Stimulated activated CD8-positive, alpha-beta memory T cell treated with anti-CD3 and anti-CD28 coated beads, Interleukin-12 subunit alpha, Interleukin-12 subunit beta, amount 100 ng/mL, for 24 hours (primary cell): ENCODE measurements around the gene FBXW12.

Source experiments
- DNase-seq: peaks from one replicate; pipeline ENCODE4 v3.0.0-alpha.2; 2020; ENCODE audit errors: extremely low read depth

FBXW12 gene

DNA sequence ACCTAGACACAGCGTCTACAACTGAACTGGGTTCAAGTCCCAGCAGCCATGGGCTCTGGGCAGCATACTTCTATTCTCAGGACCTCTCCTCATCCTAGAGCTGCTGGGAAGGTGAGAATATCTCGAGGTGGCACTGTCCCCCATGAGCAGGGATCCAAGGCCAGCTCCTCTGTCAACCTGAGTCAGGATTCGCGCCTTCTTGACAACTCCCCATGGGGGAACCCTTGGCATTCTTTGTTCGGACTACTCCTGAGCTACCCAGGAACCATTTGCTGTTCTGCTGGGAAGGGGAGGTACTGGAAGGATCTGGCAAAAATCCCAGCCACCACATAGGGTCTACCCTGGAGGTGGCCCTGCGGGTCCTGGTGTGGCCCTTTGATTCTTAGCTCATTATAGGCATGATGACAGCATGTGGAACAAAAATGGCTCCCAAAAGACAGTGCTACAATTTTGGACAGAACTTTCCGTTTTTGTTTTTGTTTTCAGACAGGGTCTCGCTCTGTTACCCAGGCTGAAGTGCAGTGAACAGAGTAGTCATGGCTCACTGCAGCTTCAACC, 35.6 kb downstream of the FBXW12 start:
- DNase-seq = no peak

DNA sequence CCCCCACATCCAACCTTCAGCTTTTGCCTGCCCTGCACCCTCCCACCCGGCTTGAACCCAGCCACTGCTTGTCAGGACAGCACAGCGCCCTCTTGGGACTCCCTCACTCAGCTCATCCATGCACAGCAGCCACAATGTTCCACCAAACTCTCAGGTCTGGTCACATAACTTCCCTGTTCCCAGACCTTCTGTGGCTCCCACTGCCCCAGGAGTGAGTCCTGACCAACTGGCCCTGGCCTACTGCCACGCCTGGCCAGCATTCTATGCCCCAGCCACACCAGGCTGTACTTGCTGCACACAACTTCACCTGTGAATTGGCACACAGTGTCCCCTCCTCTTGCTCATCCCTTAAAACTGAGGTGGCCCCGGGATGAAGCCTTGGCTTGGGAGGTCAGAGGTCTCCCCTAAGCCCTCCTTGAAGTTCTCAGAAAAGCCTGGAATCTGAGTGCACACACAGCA, 36.8 kb downstream of the FBXW12 start:
- no peak for DNase-seq

DNA sequence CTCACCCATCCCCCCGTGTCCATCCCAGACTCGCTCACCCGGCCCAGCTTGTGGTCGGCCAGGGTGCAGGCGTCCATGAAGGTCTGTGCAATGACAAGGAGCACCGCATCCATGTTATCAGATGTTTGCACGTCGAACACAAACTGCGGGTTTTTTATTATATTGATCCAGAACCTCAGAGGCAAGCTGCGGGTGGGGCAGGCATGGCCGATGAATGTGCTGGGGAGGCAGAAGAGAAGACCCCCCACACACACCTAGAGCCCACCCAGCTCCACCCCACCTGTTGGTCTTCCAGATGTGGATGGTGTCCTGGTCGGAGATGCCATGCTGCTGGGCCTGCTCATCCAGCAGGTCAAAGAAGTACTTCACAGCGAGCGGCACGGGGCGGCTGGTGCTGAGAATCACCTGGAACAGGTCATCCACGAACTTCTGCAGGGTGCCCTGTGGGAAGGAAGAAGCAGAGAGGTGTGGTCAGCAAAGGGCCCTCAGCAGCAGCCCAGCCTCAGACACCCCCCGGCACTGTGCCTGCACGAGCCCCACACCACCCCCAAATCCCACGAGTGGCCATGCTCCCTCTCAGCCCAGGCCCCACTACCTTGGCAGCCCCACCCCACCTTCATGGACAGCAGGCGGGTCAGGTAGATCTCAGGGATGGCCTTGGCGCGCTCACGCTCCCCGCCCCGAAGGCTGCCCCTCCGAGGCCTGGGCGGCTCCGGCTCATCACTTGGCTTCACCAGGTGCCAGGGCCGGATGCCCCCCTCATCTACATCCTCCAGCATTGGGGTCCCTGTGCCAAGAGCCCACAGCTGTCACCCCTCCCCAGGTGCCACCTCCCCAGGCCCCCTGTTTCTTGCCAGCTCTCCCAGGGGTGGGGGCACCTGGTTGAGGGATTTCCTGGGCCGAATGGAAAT, 37.5 kb downstream of the FBXW12 start:
- no peak for DNase-seq

DNA sequence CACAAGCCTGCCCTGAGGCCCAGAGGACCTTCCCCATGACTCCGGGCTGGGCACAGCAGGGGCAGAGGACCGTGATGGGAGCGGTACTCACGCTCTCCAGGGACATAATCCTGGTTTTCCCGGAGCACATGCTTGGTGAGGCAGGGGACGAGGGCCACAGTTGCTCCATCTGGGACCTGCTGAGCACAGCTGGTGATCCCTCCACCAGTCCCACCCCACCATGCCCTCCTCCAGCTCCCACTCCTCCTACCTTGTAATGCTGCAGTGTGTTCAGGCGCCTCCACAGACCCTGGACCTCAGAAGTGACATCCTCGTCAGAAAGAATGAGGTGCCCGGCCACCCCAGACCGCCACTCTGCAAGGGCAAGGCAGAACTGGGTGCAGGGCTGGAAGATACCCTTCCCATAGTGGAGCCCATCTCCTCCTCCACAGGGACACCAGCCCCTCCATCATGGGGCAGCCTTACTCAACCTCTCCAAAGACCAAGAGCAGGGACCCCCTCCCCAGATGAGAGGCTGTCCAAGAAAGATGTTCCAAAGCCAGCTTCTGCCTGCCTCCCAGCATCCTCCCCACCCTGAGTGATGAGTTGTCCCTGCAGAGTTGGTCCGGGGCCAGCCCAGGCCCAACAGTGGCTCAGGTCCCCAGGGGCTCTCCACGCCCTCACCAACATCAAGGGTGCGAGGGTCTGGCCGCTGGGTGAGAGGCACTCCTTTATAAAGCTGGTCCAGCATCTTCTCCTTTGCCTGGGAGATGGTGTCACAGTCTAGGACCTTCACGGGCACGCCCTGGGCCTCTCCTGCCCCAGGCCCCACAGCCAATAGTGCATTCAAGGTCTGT, 38.4 kb downstream of the FBXW12 start:
- no peak for DNase-seq

DNA sequence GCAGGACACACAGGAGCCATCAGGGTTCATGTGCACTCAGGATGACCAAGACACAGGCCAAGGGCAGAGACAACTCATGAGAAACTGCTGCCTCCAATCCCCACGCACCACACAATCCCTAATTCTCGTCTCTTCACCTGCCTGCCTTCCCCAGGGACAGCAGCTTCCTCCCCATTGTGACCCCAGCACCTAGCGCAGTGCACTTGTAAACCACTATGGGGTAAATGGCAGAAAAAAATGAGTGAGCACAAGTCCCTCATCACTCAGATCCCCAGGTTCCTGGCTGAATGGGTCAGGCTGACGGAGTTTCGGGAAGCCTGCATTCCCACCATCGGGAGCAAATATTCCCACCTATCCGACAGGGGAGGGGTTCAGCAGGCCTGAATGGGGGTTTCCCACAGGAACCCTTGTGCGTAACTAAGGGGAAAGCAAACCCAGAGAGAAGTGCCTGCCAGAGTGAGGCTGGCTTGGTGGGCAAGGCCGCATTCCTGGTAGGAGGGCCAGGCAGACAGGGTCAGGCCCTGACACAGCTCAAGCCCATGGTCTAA, 39.1 kb downstream of the FBXW12 start:
- DNase-seq = no peak

DNA sequence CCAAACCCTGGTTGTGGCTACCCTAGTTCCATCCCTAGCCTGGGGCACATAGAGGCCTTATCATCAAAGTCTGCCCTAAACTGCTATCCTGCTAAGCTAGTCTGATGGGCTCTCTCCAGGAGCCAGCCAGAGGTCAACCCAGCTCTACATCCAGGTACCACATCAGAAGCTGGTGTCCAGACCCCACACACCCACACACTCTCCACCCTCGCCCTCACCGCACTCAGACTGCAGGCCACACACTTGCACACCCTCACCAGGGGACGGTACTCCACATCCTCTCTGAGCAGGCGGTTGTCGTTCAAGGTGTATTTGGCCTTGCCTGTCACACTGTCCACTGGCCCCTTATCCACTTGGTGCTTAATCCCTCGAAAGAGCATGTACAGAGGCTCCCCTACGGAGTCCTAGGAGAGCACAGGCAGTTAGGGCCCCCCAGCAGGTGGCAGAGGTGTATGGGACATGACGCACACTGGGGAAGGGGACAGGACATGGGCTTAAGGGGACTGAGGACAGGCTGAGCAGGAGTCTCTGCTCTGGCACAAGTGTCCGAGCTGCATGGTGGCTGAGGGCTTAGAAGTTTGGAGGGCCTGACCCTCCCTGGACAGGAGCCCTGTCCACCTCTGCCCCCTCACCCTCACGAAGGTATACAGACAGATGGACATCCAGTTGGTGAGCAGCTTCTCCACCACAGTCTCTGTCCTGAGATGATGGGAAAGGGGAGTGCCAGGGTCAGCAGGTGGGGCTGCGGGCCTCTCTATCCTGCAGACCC, 39.8 kb downstream of the FBXW12 start:
- DNase-seq = no peak

DNA sequence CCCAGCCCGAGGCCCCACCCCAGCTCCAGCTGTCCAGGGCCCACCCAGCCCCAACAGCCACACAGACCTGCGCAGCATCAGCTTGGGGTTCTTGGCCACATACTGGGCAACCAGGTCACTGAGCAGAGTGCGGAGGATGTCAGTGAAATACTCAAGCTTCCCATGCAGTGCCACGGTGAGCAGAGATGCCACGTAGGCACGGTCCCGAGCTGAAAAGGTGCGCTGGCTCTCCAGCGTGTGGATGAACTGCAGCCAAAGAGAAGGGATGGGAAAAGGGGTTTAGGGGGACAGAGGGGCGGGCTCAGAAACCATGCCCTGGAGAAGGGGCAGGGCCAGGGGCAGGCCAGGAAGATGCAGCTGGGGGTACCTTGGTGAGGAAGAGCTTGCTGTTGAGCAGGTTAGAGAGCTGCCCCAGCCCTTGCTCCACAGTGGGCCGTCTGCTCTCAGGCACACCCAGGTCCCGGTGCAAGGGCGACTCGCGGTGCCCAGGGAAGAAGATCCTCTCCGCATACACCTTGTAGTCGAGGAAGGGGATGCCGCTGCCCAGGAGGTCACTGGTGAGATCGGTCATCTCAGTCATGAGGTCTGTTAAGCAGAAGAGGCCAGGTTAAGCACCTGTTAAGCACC, 40.5 kb downstream of the FBXW12 start:
- DNase-seq = no peak

DNA sequence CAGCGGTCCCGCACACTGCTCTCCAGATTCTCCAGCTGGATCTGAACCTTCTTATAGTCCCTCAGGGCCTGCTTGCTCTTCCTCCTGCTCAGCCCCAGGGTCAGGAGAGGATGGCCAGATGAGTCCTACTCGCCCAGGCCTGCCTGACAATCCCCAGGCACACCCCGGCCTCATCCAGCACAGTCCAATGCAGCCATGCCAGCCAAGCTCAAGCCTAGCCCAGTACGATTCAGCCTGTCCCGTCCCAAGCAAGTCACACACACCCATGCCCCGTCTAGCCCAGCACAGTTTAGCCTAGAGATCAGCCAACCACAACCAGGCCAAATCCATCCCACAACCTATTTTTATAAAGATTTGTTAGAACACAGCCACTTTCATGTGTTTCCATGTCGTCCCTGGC, 41.1 kb downstream of the FBXW12 start:
- no peak for DNase-seq

DNA sequence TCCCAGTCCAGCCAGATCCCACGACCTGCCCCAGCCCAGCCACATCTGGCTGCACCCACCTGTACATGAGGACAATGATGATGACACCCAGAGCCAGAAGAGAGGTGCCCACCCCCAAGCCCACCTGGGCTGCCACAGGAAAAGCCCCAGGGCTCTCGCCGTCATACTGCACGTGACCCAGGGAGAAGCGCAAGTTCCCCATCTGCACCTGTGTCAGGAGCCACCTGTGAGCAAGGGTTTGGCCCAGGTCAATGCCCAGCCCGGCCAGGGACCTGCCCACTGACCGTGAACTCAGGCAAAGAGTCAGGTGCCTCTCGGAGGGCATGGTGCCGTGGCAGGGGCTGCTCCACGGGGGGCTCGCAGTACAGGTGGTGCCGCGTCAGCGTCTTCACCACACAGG, 41.6 kb downstream of the FBXW12 start:
- DNase-seq = no peak

DNA sequence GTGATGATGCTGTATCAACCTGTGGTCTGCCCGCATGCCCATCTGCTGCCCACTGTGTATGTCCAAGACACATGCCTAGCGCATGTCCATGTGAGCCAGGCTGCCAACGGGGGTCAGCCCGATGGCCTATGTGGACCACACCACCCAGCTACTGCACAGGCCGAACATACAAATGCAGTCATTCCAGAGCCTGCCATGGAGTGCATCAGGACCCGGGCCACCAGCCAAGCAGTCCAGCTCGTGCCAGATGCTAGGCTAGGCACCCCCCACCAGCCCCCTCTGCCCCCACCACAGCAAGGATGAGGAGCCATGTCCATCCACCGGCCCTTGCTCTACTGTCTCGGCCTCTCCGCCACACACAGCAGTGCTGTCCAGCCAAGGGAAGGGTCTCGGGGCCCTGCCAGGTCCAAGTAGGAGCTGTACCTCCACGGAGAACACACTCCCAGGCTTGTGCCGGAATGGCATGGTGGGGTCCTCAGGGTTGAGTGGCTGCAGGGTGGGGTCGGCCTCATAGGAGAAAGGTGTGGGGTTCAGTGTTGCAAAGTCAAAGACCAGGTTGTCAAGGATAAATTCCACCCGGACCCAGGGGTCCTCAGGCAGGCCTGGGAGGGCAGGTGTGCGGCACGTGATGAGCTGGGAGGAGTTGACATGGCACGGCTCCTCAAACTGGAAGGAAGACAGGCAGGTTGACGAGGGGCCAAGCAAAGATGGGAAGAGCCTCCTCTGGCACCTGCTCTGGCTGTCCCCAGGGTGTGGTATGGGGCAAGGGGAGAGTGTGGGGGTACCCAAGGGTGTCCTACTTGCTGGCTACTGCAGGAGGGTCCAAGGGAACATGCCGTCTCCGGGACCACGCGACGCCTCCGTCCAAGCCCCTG, 42.6 kb downstream of the FBXW12 start:
- no peak for DNase-seq

DNA sequence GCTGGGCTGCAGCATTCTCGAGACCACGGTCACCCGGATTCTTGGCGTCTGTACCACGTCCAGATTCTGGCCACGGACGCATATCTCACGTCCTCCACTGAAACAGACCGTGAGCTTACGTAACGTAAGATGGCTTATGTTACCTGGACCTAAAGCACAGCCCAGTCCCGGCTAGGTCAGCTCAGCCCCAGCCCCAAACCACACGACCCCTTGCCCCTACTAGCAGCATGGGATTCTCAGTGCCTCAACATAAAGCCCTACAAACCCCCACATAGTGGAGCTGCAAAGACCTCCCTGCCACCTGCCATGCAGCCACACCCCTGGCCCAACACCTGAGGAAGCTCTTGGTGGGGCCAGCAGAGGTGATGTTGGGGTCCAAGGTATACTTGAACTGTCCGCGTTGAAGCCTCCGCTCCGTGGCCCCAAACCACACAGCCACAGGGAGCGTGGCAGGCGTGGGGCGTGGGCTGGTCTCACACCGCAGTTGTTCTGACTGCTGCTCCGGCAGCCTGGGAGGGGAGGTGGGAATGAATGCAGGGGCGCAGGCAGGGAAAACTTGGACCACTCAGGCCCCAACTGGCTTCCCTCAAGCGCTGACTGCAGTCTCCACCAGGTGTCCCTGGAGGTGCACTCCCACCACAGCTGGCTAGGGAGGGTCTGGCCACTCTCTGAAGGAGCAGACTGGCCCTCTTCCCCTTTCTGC, 43.4 kb downstream of the FBXW12 start:
- DNase-seq = no peak

DNA sequence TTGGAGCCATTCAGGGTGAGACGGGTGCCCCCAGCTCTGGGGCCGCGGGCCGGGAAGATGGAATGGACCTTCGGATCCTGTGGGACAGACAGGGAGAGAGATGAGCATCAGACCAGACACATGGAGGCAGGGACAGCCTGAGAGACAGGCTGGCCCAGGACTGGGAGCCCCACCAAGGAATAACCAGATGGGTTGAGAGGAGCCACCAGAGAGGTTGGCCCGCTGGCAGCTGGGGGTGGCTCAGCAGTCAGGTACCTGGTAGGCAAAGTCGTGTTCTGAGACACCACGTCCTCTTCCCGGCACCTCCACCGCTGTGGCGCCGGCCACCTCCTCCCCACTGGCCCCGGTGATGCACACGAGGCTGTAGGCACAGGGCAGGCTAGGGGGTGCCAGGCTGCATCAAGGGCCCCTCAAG, 44.1 kb downstream of the FBXW12 start:
- DNase-seq = no peak

DNA sequence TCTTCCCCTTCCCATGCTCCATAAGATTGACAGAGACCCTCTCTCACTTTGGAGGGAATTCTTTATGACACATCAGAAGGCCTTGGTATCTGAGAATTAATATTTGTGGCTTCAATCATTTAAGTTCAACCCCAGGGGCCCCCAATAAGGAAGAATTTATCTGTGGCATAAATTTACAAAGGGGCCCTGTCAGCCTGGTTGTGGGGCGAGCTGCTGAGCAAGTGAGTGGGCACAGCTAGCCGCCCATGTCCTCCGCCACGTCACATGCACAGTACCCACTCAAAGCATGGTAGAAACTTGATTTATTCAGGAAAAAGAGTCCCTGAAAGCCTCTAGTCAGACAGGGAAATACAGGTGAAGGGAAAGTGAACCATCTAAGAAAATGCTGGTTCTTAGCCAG, 44.5 kb downstream of the FBXW12 start:
- DNase-seq = no peak

DNA sequence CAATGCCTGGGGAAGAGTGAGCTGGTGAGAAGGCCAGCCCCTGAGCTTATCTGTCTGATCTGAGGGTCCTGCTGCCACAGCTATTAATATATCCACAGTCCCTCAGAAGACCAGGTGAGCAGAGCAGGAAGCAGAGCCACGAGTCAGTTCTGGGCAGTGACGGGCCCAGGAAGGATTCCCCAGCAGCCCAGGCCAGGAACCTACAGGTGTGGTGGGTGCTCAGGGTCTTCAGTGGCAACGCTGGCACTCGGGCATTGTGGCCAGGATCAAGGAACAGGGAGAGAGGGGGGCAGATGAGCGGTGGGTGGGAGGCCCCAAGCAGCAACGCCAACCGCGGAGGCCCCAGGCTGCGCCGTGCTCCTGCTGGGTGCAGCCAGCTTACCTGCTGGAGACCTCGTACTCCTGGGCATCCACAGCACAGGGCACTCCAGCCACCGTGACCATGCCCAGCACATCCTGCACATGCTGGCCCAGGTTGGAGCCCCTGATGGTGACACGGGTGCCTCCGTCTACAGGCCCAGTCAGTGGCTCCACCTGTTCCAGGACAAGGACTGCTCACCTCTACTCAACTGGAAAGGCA, 45.6 kb downstream of the FBXW12 start:
- DNase-seq = no peak

DNA sequence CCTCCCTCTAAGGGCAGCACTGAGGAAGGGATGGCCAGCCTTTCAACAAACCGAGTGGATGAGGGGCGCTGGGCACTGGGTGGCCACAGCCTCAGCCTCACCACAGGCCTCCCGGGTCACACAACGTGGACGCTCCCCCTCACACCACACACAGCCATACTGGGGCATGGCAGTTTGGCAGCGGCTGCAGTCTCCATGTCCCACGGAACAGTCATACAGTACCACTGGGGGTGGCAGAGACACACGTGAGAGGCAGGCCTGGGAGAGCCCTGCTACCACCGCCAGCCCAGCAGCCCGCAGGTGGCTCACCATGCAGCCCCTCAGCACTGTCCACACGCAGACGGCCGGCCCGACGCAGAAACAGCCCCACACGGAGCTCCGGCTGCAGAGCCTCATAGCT, 46.1 kb downstream of the FBXW12 start:
- no peak for DNase-seq

DNA sequence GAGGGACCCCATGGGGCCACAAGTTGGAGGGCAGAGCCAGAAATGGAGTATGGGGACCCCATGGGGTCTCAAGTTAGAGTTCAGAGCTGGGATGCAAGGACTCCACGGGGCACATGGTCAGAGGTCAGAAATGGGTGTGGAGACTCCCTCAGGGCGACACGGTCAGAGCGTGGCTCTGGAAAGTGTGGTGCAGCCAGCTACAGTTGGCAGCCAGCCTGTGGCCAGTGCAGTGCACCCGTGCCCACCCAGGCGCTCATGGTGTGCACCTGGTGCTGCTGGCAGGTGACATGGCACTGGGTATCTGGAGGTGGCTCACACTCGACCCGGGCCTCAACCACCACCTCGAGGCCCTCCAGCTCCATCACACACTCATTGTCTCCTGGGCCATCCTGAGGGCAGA, 46.6 kb downstream of the FBXW12 start:
- no peak for DNase-seq

DNA sequence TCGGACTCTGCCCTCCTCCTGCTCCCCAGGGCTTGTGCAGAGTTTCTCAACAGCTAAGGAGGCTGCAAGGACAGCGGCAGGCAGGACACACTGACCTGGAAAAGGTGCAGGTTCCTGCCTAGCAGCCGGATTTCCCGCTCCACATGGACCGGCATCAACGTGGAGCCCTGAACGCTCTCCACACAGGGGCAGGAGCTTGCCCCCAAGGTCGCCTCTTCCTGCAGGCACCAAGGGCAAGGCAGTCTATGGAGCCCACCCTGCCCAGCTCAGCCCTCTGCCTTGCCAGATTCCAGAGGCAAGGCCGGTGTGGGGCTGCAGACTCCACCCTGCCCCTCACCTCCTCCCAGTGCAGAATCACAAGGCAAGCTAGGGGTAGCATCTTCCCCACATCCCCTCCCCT, 47.1 kb downstream of the FBXW12 start:
- no peak for DNase-seq

DNA sequence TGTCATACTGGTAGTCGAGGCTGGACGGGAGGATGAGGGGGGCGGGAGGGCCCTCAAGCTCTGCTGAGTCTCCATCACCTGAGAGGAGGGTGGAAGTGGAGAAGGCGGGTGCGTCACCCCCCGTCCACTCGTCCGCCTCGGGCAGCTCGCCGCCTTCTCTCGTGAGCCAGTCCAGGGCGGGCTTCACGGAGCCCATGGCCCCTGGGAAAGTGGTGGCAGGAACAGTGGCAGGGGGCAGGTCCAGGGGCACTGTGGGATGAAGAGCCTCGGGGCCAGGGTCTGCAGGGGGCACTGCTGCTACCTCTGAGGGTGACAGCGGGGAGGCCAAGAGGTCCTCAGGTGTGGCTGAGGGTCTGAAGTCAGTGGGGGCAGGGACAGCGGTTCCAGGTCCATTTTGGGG, 47.6 kb downstream of the FBXW12 start:
- no peak for DNase-seq

DNA sequence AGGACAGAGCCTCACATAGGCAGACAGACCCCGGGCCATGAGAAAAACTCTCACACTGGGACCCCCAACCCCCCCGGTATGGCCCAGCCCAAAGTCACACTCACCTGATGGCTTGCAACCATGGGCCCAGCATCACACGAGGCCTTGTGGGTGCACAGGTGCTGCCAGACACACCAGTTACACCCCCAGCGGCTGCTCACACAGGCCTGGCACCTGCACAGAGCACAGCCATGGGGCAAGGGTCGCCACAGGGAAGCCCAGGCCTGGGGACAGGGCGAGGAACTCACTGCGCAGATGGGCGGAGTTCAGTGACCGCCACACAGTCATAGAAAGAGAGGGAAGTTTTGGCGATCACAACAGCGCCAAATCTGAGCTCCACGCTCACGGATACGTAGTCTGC, 48.5 kb downstream of the FBXW12 start:
- DNase-seq = no peak
